Measurements from ENCODE around the gene DYNLT2B.
"Not testable (repeated sequence)": the region's sequence is repeated elsewhere in the genome, so short reads cannot be mapped to it uniquely, and the experiment has no call there.

The DYNLT2B gene

GRCh38 chr3:196332168-196332567, 14.1 kb upstream of the DYNLT2B start:
- H3K4me3 ChIP-seq (ENCODE audit: low read depth in 1 of 5, low read length in 5 of 5): no peak overlapping the region
- H3K36me3 ChIP-seq (ENCODE audit: control insufficient read depth in 5 of 5, insufficient read depth in 5 of 5, low read length in 5 of 5): no peaks in the 10 kb centered on the region
- H3K9me3 ChIP-seq (ENCODE audit: control insufficient read depth in 5 of 5, low read length in 5 of 5): no peaks in the 10 kb centered on the region
- no peak overlapping the region for H3K27ac ChIP-seq (ENCODE audit: low read depth, low read length)
- no peak overlapping the region for H3K9ac ChIP-seq (ENCODE audit: low read length in 5 of 5)
- peaks cover 0 to 4% (median 3%) of the 10 kb centered on the region in 5 donors for H3K27me3 ChIP-seq (ENCODE audit: control insufficient read depth in 5 of 5, insufficient read depth in 4 of 5, low read length in 5 of 5)
- no peaks in the 10 kb centered on the region for H3K4me1 ChIP-seq (ENCODE audit: control insufficient read depth in 5 of 5, insufficient read depth in 5 of 5, low read length in 5 of 5)

- H3K27me3 ChIP-seq (ENCODE audit: control insufficient read depth in 5 of 5, insufficient read depth in 4 of 5, low read length in 5 of 5): peaks cover 0 to 4% (median 0%) of the 10 kb centered on the region in 5 donors
- H3K27ac ChIP-seq (ENCODE audit: low read depth, low read length): no peak overlapping the region
- no peaks in the 10 kb centered on the region for H3K9me3 ChIP-seq (ENCODE audit: control insufficient read depth in 5 of 5, low read length in 5 of 5)
- peaks cover 0 to 2% (median 0%) of the 10 kb centered on the region in 5 donors for H3K36me3 ChIP-seq (ENCODE audit: control insufficient read depth in 5 of 5, insufficient read depth in 5 of 5, low read length in 5 of 5)
- no peak overlapping the region for H3K9ac ChIP-seq (ENCODE audit: low read length in 5 of 5)
- no peaks in the 10 kb centered on the region for H3K4me1 ChIP-seq (ENCODE audit: control insufficient read depth in 5 of 5, insufficient read depth in 5 of 5, low read length in 5 of 5)
- no peak overlapping the region for H3K4me3 ChIP-seq (ENCODE audit: low read depth in 1 of 5, low read length in 5 of 5)
Observed at GRCh38 chr3:196327405-196327804, 9.4 kb upstream of the DYNLT2B start.

GRCh38 chr3:196326936-196327335, 8.9 kb upstream of the DYNLT2B start:
- no peaks in the 10 kb centered on the region for H3K4me1 ChIP-seq (ENCODE audit: control insufficient read depth in 5 of 5, insufficient read depth in 5 of 5, low read length in 5 of 5)
- H3K27ac ChIP-seq (ENCODE audit: low read depth, low read length): no peak overlapping the region
- H3K36me3 ChIP-seq (ENCODE audit: control insufficient read depth in 5 of 5, insufficient read depth in 5 of 5, low read length in 5 of 5): peaks cover 0 to 2% (median 0%) of the 10 kb centered on the region in 5 donors
- no peak overlapping the region for H3K4me3 ChIP-seq (ENCODE audit: low read depth in 1 of 5, low read length in 5 of 5)
- no peaks in the 10 kb centered on the region for H3K9me3 ChIP-seq (ENCODE audit: control insufficient read depth in 5 of 5, low read length in 5 of 5)
- H3K9ac ChIP-seq (ENCODE audit: low read length in 5 of 5): no peak overlapping the region
- peaks cover 0 to 4% (median 0%) of the 10 kb centered on the region in 5 donors for H3K27me3 ChIP-seq (ENCODE audit: control insufficient read depth in 5 of 5, insufficient read depth in 4 of 5, low read length in 5 of 5)

GRCh38 chr3:196323691-196324090, 5.7 kb upstream of the DYNLT2B start:
- Histone ChIP-seq H3K4me1 (ENCODE audit: control insufficient read depth in 5 of 5, insufficient read depth in 5 of 5, low read length in 5 of 5) (peaks cover 0 to 4% (median 0%) of the 10 kb centered on the region in 5 donors), H3K27ac (ENCODE audit: low read depth, low read length) (no peak overlapping the region), H3K9ac (ENCODE audit: low read length in 5 of 5) (no peak overlapping the region), H3K27me3 (ENCODE audit: control insufficient read depth in 5 of 5, insufficient read depth in 4 of 5, low read length in 5 of 5) (peaks cover 0 to 4% (median 0%) of the 10 kb centered on the region in 5 donors), H3K9me3 (ENCODE audit: control insufficient read depth in 5 of 5, low read length in 5 of 5) (no peaks in the 10 kb centered on the region), H3K4me3 (ENCODE audit: low read depth in 1 of 5, low read length in 5 of 5) (no peak overlapping the region), H3K36me3 (ENCODE audit: control insufficient read depth in 5 of 5, insufficient read depth in 5 of 5, low read length in 5 of 5) (peaks cover 0 to 2% (median 0%) of the 10 kb centered on the region in 5 donors)

GRCh38 chr3:196323016-196323415, 5.0 kb upstream of the DYNLT2B start:
- Histone ChIP-seq H3K27ac (ENCODE audit: low read depth, low read length) (no peak overlapping the region), H3K4me1 (ENCODE audit: control insufficient read depth in 5 of 5, insufficient read depth in 5 of 5, low read length in 5 of 5) (peaks cover 0 to 5% (median 0%) of the 10 kb centered on the region in 5 donors), H3K4me3 (ENCODE audit: low read depth in 1 of 5, low read length in 5 of 5) (no peak overlapping the region), H3K9ac (ENCODE audit: low read length in 5 of 5) (no peak overlapping the region), H3K27me3 (ENCODE audit: control insufficient read depth in 5 of 5, insufficient read depth in 4 of 5, low read length in 5 of 5) (peaks cover 0 to 4% (median 0%) of the 10 kb centered on the region in 5 donors), H3K9me3 (ENCODE audit: control insufficient read depth in 5 of 5, low read length in 5 of 5) (no peaks in the 10 kb centered on the region), H3K36me3 (ENCODE audit: control insufficient read depth in 5 of 5, insufficient read depth in 5 of 5, low read length in 5 of 5) (peaks cover 0 to 2% (median 0%) of the 10 kb centered on the region in 5 donors)

- Histone ChIP-seq H3K27ac (ENCODE audit: low read depth, low read length) (no peak overlapping the region), H3K27me3 (ENCODE audit: control insufficient read depth in 5 of 5, insufficient read depth in 4 of 5, low read length in 5 of 5) (no peaks in the 10 kb centered on the region), H3K4me3 (ENCODE audit: low read depth in 1 of 5, low read length in 5 of 5) (no peak overlapping the region), H3K9me3 (ENCODE audit: control insufficient read depth in 5 of 5, low read length in 5 of 5) (no peaks in the 10 kb centered on the region), H3K4me1 (ENCODE audit: control insufficient read depth in 5 of 5, insufficient read depth in 5 of 5, low read length in 5 of 5) (peaks cover 0 to 13% (median 2%) of the 10 kb centered on the region in 5 donors), H3K9ac (ENCODE audit: low read length in 5 of 5) (no peak overlapping the region), H3K36me3 (ENCODE audit: control insufficient read depth in 5 of 5, insufficient read depth in 5 of 5, low read length in 5 of 5) (peaks cover 0 to 2% (median 0%) of the 10 kb centered on the region in 5 donors)
Observed at GRCh38 chr3:196321162-196321561, 3.1 kb upstream of the DYNLT2B start.

GRCh38 chr3:196320137-196320536, 2.1 kb upstream of the DYNLT2B start:
- Histone ChIP-seq H3K9me3 (ENCODE audit: control insufficient read depth in 5 of 5, low read length in 5 of 5) (no peaks in the 10 kb centered on the region), H3K27ac (ENCODE audit: low read depth, low read length) (no peak overlapping the region), H3K27me3 (ENCODE audit: control insufficient read depth in 5 of 5, insufficient read depth in 4 of 5, low read length in 5 of 5) (no peaks in the 10 kb centered on the region), H3K9ac (ENCODE audit: low read length in 5 of 5) (no peak overlapping the region), H3K4me1 (ENCODE audit: control insufficient read depth in 5 of 5, insufficient read depth in 5 of 5, low read length in 5 of 5) (peaks cover 0 to 13% (median 2%) of the 10 kb centered on the region in 5 donors), H3K36me3 (ENCODE audit: control insufficient read depth in 5 of 5, insufficient read depth in 5 of 5, low read length in 5 of 5) (peaks cover 0 to 2% (median 0%) of the 10 kb centered on the region in 5 donors), H3K4me3 (ENCODE audit: low read depth in 1 of 5, low read length in 5 of 5) (no peak overlapping the region)

GRCh38 chr3:196316799-196317686, 997 bp downstream of the DYNLT2B start:
- H3K27me3 ChIP-seq (ENCODE audit: control insufficient read depth in 5 of 5, insufficient read depth in 4 of 5, low read length in 5 of 5); H3K36me3 ChIP-seq (ENCODE audit: control insufficient read depth in 5 of 5, insufficient read depth in 5 of 5, low read length in 5 of 5); H3K9me3 ChIP-seq (ENCODE audit: control insufficient read depth in 5 of 5, low read length in 5 of 5): not testable (repeated sequence)
- peak overlapping the region; percentile 48 to 91 (median 74) for H3K9ac ChIP-seq (ENCODE audit: low read length in 5 of 5)
- peak overlapping the region; percentile 78 for H3K27ac ChIP-seq (ENCODE audit: low read depth, low read length)
- peaks cover 0 to 13% (median 4%) of the 10 kb centered on the region in 5 donors for H3K4me1 ChIP-seq (ENCODE audit: control insufficient read depth in 5 of 5, insufficient read depth in 5 of 5, low read length in 5 of 5)
- H3K4me3 ChIP-seq (ENCODE audit: low read depth in 1 of 5, low read length in 5 of 5): peak overlapping the region; percentile 58 to 95 (median 88)

- H3K9me3 ChIP-seq (ENCODE audit: control insufficient read depth in 5 of 5, low read length in 5 of 5): no peaks in the 10 kb centered on the region
- H3K4me1 ChIP-seq (ENCODE audit: control insufficient read depth in 5 of 5, insufficient read depth in 5 of 5, low read length in 5 of 5): peaks cover 0 to 13% (median 5%) of the 10 kb centered on the region in 5 donors
- H3K4me3 ChIP-seq (ENCODE audit: low read depth in 1 of 5, low read length in 5 of 5): no peak overlapping the region
- H3K36me3 ChIP-seq (ENCODE audit: control insufficient read depth in 5 of 5, insufficient read depth in 5 of 5, low read length in 5 of 5): peaks cover 0 to 2% (median 0%) of the 10 kb centered on the region in 5 donors
- no peak overlapping the region for H3K27ac ChIP-seq (ENCODE audit: low read depth, low read length)
- H3K9ac ChIP-seq (ENCODE audit: low read length in 5 of 5): no peak overlapping the region
- no peaks in the 10 kb centered on the region for H3K27me3 ChIP-seq (ENCODE audit: control insufficient read depth in 5 of 5, insufficient read depth in 4 of 5, low read length in 5 of 5)
Observed at GRCh38 chr3:196315821-196316220, 2.2 kb downstream of the DYNLT2B start.

GRCh38 chr3:196314597-196314996, 3.4 kb downstream of the DYNLT2B start:
- Histone ChIP-seq H3K27me3 (ENCODE audit: control insufficient read depth in 5 of 5, insufficient read depth in 4 of 5, low read length in 5 of 5) (no peaks in the 10 kb centered on the region), H3K36me3 (ENCODE audit: control insufficient read depth in 5 of 5, insufficient read depth in 5 of 5, low read length in 5 of 5) (peaks cover 0 to 2% (median 0%) of the 10 kb centered on the region in 5 donors), H3K9ac (ENCODE audit: low read length in 5 of 5) (no peak overlapping the region), H3K4me3 (ENCODE audit: low read depth in 1 of 5, low read length in 5 of 5) (no peak overlapping the region), H3K27ac (ENCODE audit: low read depth, low read length) (no peak overlapping the region), H3K4me1 (ENCODE audit: control insufficient read depth in 5 of 5, insufficient read depth in 5 of 5, low read length in 5 of 5) (peaks cover 0 to 13% (median 5%) of the 10 kb centered on the region in 5 donors), H3K9me3 (ENCODE audit: control insufficient read depth in 5 of 5, low read length in 5 of 5) (no peaks in the 10 kb centered on the region)
